Measurements from ENCODE around the gene AOC3. TPM values are rescaled to one million over a fixed set of nuclear protein-coding genes. Genes with fewer than 3 reads are reported as not detected.
"Not testable (repeated sequence)": the region's sequence is repeated elsewhere in the genome, so short reads cannot be mapped to it uniquely, and the experiment has no call there.

The AOC3 gene
- total and polyA plus RNA-seq, 2 of the 8 experiments (the other 6 are each of a cell fraction or from before 2014, with no cell fraction given): 2.5 to 2.7 TPM

DNA sequence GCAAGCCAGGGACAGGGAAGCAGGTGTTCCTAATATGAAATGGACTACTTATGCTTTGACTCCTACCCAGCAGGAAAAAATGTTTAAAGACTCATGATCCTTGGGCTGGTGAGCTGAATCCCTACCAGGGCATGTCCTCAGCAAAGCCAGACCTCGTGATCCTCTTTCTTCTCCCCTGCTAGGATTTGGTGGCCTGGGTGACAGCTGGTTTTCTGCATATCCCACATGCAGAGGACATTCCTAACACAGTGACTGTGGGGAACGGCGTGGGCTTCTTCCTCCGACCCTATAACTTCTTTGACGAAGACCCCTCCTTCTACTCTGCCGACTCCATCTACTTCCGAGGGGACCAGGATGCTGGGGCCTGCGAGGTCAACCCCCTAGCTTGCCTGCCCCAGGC is 5.1 kb downstream of the AOC3 start:
- ChIA-PET CTCF (ENCODE audit: partially characterized antibody) (interaction anchor here (1.1 to 6.8 kb wide), 3 partner anchors 11 to 73 kb away, joined by 3 to 55 read pairs (median 13); partner anchors contain the start of gene AOC2), POLR2A (ENCODE audit: partially characterized antibody) (interaction anchor here (1.1 to 2.7 kb wide), 3 partner anchors 8 to 143 kb away, joined by 3 to 19 read pairs (median 4); partner anchors contain the start of gene AOC2)
- not testable (repeated sequence) for H3K23me2 ChIP-seq (ENCODE audit: low read depth, low read length); H3K27me3 ChIP-seq (replicated peaks in 1 of 4; ENCODE audit: control insufficient read depth in 3 of 4, extremely low read depth in 1 of 4, insufficient read depth in 3 of 4, low read length in 3 of 4); H3K4ac ChIP-seq (replicated peaks; ENCODE audit: insufficient read length, low read depth, low read length); H3K36me3 ChIP-seq (ENCODE audit: control insufficient read depth in 2 of 4, insufficient read depth in 4 of 4, low read length in 3 of 4); H4K5ac ChIP-seq (ENCODE audit: insufficient read length, low read depth, low read length); H3K4me1 ChIP-seq (replicated peaks in 1 of 4; ENCODE audit: control insufficient read depth in 3 of 4, insufficient read depth in 4 of 4, low read length in 3 of 4); H3K14ac ChIP-seq (ENCODE audit: insufficient read length); H3K79me1 ChIP-seq (ENCODE audit: low read depth, low read length); H3K79me2 ChIP-seq (ENCODE audit: control insufficient read depth in 1 of 2, insufficient read depth in 2 of 2, low read length in 2 of 2); H3K23ac ChIP-seq (ENCODE audit: insufficient read length); H2AFZ ChIP-seq (ENCODE audit: low read length); H4K8ac ChIP-seq (ENCODE audit: extremely low read depth, insufficient read depth, low read length); H2BK20ac ChIP-seq (ENCODE audit: low read length); H3K9me3 ChIP-seq (ENCODE audit: insufficient read depth in 2 of 2, low read depth in 1 of 2, low read length in 1 of 2); H4K20me1 ChIP-seq (replicated peaks in 1 of 2; ENCODE audit: control insufficient read depth in 1 of 2, insufficient read depth in 2 of 2, low read length in 2 of 2); H2AK5ac ChIP-seq (ENCODE audit: low read depth, low read length); H3K56ac ChIP-seq (replicated peaks; ENCODE audit: insufficient read length, low read depth, low read length); H2BK5ac ChIP-seq (ENCODE audit: low read depth, low read length); H3K4me2 ChIP-seq (ENCODE audit: insufficient read depth in 1 of 2, low read depth in 2 of 2, low read length in 2 of 2); FAIRE-seq; H2BK12ac ChIP-seq (ENCODE audit: low read depth, low read length); H3K27ac ChIP-seq (ENCODE audit: low read depth, low read length); H3K18ac ChIP-seq (ENCODE audit: extremely low read depth, low read length); H3K9ac ChIP-seq (replicated peaks in 1 of 4; ENCODE audit: extremely low read depth in 1 of 4, low read depth in 3 of 4, low read length in 3 of 4); H3K4me3 ChIP-seq (ENCODE audit: extremely low read depth in 1 of 4, insufficient read depth in 2 of 4, low read depth in 3 of 4, low read length in 4 of 4); H2BK15ac ChIP-seq (ENCODE audit: low read length); H4K91ac ChIP-seq (replicated peaks; ENCODE audit: insufficient read length, low read length); DNase-seq (ENCODE audit: low read depth in 1 of 2, low spot score in 2 of 2); H2BK120ac ChIP-seq (replicated peaks; ENCODE audit: low read depth, low read length)
- 86% methylated on average over 5 of the region's 8 CpGs; no CpG with 5 or more reads in 1 of the 2 experiments for WGBS, 2 experiments (ENCODE audit: extremely low coverage in 1 of 2, insufficient coverage in 1 of 2, insufficient read length in 1 of 2, insufficient replicate concordance in 2 of 2, low coverage in 1 of 2, low lambda C conversion rate in 2 of 2, missing lambda C conversion rate in 1 of 2)

DNA sequence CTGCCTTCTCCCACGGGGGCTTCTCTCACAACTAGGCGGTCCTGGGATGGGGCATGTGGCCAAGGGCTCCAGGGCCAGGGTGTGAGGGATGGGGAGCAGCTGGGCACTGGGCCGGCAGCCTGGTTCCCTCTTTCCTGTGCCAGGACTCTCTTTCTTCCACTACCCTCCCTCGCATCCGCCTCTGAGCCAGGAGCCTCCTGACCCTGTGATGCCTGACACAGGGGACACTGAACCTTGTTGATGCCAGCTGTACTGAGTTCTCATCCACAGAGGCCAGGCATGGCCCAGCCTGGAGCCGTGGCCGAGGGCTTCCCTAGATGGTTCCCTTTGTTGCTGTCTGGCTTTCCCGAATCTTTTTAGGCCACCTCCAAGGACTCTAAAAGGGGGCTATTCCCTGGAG is 5.5 kb downstream of the AOC3 start:
- CTCF ChIA-PET (ENCODE audit: partially characterized antibody): interaction anchor here (1.6 to 6.8 kb wide), 3 partner anchors 11 to 73 kb away, joined by 7 to 55 read pairs (median 13); partner anchors contain the start of gene AOC2
- not testable (repeated sequence) for H3K23me2 ChIP-seq (ENCODE audit: low read depth, low read length)

More for the DNA sequence above, 5.5 kb downstream of the AOC3 start:
- not testable (repeated sequence) for H3K9ac ChIP-seq (replicated peaks in 1 of 4; ENCODE audit: extremely low read depth in 1 of 4, low read depth in 3 of 4, low read length in 3 of 4); H2BK120ac ChIP-seq (replicated peaks; ENCODE audit: low read depth, low read length); FAIRE-seq; DNase-seq (ENCODE audit: low read depth in 1 of 2, low spot score in 2 of 2); H2AFZ ChIP-seq (ENCODE audit: low read length); H3K4ac ChIP-seq (replicated peaks; ENCODE audit: insufficient read length, low read depth, low read length); H3K79me2 ChIP-seq (ENCODE audit: control insufficient read depth in 1 of 2, insufficient read depth in 2 of 2, low read length in 2 of 2); H3K4me2 ChIP-seq (ENCODE audit: insufficient read depth in 1 of 2, low read depth in 2 of 2, low read length in 2 of 2); H2BK15ac ChIP-seq (ENCODE audit: low read length); H2BK12ac ChIP-seq (ENCODE audit: low read depth, low read length); H3K14ac ChIP-seq (ENCODE audit: insufficient read length); H2AK5ac ChIP-seq (ENCODE audit: low read depth, low read length); H3K18ac ChIP-seq (ENCODE audit: extremely low read depth, low read length); H3K4me3 ChIP-seq (ENCODE audit: extremely low read depth in 1 of 4, insufficient read depth in 2 of 4, low read depth in 3 of 4, low read length in 4 of 4); H3K56ac ChIP-seq (replicated peaks; ENCODE audit: insufficient read length, low read depth, low read length); H2BK20ac ChIP-seq (ENCODE audit: low read length); H3K36me3 ChIP-seq (ENCODE audit: control insufficient read depth in 2 of 4, insufficient read depth in 4 of 4, low read length in 3 of 4); H4K5ac ChIP-seq (ENCODE audit: insufficient read length, low read depth, low read length); H2BK5ac ChIP-seq (ENCODE audit: low read depth, low read length); H4K91ac ChIP-seq (replicated peaks; ENCODE audit: insufficient read length, low read length); H3K79me1 ChIP-seq (ENCODE audit: low read depth, low read length); H3K27ac ChIP-seq (ENCODE audit: low read depth, low read length); H3K9me3 ChIP-seq (ENCODE audit: insufficient read depth in 2 of 2, low read depth in 1 of 2, low read length in 1 of 2); H3K4me1 ChIP-seq (replicated peaks in 1 of 4; ENCODE audit: control insufficient read depth in 3 of 4, insufficient read depth in 4 of 4, low read length in 3 of 4); H3K23ac ChIP-seq (ENCODE audit: insufficient read length); H4K8ac ChIP-seq (ENCODE audit: extremely low read depth, insufficient read depth, low read length); H3K27me3 ChIP-seq (replicated peaks in 1 of 4; ENCODE audit: control insufficient read depth in 3 of 4, extremely low read depth in 1 of 4, insufficient read depth in 3 of 4, low read length in 3 of 4); H4K20me1 ChIP-seq (replicated peaks in 1 of 2; ENCODE audit: control insufficient read depth in 1 of 2, insufficient read depth in 2 of 2, low read length in 2 of 2)
- WGBS, 2 experiments (ENCODE audit: extremely low coverage in 1 of 2, insufficient coverage in 1 of 2, insufficient read length in 1 of 2, insufficient replicate concordance in 2 of 2, low coverage in 1 of 2, low lambda C conversion rate in 2 of 2, missing lambda C conversion rate in 1 of 2): 81% methylated on average over 5 of the region's 8 CpGs; no CpG with 5 or more reads in 1 of the 2 experiments
- POLR2A ChIA-PET (ENCODE audit: partially characterized antibody): interaction anchor here (1.4 to 2.8 kb wide), 2 partner anchors 8 to 11 kb away, joined by 4 to 14 read pairs; partner anchors contain the start of gene AOC2

Data from H1 (cell line).